Ammon's horn (tissue), 1 donor: ENCODE measurements around the gene CPN1.
A peak's percentile ranks its signal among the peaks of the same experiment; 100 is the strongest.
"Not testable (repeated sequence)": the region's sequence is repeated elsewhere in the genome, so short reads cannot be mapped to it uniquely, and the experiment has no call there.

ENCODE experiments used
- DNase-seq: peaks from one replicate; pipeline ENCODE4 v3.0.0-alpha.2; 2016; ENCODE audit warnings: low spot score

CPN1 gene

DNA sequence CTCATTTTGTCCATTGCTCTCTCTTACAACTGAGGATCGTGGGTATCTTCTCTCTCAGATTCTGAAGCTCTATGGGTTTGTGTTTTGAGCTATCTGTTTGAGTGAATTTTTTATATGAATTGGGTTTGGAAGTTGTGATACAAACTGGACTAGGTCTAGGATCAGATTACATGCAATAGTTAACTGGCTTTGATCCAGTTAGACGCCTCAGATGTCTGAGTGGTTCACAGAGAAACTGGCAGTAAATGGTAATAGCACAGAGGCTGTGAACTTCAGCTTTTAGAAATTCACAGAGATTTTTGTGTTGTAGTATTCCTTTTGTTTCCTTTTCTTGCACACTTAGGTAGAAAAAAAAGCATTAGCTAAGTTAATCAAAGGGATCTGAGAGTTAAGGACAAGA is 59.3 kb downstream of the CPN1 start:
- DNase-seq: no peak

DNA sequence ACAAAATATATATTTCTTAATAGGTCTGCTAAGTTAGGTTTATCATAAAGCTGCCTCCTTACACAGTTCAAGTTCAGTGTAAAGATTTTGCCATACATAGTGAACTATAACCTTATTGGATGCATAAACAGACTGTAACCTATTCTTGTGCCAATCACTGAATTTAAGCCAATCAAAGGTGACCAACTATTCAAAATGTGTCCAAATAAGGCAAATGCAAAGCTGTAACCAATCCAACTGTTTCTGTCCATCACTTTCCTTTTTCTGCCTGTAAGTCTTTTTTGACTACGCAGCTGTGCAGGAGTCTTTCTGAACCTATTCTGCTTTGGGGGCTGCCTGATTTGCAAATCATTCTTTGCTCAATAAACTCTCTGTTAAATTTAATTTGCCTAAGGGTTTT is 60.3 kb downstream of the CPN1 start:
- DNase-seq: no peak

DNA sequence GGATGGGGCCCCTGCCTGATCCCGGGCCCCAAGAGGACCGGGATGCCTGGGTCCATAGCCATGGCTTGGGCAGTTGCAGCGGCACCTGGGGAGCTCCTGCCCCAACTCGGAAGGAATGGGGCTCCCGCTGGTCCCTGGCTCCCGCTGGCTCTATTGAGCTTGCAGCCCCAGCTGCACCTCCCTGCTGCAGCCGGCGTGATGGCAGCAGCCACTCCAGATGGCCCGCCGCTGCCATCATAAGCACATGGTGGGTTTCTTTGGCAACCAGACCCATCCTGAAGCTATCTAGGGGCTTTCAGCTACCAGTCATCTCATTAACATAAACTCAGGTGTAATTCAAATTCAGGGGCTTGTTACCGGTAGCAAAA is 60.8 kb downstream of the CPN1 start:
- DNase-seq: no peak

DNA sequence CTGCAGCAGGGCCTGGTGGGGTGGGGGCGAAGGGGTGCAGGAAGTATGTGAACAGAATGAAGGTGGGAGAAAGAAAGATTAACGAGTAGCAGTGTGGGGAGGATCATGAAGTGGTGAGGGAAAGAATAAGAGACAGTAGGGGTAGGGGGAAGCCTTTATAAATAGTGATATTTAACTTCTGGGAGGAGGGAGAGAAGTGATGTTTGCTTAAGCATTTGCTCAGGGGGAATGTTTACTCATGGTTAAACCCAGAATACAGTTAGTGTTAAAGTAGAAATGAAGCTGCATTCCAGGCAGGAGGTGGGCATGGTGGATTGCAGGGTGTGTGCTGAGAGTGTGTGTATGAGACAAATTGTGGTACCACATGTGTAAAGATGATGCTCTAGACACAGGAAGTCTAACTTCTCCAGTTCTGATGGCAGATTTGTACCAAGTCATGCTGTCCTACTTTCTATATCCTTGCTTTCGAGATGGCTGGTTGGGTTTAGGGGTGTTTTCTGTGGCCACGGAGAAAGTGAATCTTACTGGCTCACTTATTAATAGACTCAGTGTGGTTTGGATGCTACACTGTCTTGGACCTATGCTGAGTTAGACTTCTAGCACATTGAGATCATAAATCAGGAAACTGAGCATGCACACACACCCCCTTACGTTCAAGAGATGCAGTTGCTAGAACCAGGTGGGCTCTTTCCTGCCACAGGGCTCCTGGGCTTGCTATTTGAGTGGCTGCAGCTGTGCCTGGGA is 61.4 kb downstream of the CPN1 start:
- DNase-seq: no peak

DNA sequence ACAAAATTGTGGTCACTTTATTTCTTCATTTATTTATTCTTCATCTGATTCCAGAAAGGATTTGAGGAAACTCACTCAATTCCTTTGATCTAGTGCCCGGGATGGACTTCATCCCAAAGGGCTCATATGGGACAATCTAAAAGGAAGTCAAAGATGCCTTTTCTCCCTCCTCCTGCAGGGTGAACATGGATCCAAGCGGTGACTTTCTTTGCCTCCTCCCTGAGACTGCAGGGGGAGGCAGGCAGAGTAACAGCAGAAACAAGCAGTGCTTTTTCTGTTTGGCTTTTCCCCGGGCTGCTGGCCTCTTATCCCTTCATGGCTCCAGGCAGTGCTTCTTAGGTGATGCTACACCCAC is 61.9 kb downstream of the CPN1 start:
- no peak for DNase-seq

DNA sequence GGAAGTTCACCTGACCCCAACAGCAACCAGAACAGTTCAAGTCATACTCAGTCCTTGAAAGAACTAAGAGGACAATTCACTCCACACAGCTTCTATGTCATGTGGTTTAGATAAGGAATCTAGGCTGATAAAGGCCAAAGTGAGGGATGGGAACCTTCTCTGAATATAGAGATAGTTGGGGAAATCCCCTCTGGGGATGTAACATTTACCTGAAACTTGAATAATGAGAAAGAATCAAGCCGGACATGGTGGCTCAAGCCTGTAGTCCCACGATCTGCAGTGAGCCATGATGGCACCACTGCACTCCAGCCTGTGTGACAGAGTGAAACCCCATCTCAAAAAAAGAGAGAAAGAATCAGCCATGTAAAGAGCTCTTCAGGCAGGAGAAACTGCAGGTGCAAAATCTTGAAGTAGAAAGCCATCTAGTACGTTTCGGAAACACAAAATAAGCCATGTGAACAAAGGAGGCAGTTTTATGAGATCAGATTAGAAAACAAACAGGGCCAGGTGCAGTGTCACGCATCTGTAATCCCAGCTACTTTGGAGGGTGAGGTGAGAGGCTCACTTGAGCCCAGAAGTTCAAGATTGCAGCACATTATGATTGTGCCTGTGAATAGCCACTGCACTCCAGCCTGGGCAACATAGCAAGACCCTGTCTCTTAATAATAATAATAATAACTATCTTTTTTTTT is 67.5 kb downstream of the CPN1 start:
- DNase-seq: no peak

DNA sequence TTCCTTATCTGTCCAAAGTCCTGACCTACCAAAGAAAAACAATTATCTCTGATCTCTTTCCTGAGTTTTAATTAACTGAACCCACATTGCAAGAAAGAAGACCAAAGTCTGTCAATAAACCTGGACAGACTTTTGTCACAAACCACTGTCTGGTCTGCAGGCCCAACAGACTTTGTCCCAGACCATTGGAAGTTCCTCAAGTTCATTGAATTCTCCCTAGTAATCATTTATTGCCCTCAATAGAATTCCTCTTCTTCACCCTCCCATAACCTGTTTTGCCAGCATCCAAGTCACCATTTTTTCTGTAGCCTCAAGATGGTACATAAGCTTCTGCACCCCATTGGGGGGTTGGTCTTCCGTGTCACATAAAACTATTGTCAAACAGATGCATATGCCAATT is 68.0 kb downstream of the CPN1 start:
- no peak for DNase-seq

DNA sequence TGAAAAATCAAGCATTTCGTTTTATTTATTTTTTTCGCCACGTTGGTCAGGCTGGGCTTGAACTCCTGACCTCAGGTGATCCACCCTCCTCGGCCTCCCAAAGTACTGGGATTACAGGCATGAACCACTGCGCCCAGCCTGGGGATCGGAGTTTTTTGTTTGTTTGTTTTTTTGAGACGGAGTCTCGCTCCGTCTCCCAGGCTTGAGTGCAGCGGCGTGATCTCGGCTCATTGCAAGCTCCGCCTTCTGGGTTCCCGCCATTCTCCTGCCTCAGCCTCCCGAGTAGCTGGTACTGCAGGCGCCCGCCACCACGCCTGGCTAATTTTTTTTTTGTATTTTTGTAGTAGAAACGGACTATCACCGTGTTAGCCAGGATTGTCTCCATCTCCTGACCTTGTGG is 69.8 kb downstream of the CPN1 start:
- not testable (repeated sequence) for DNase-seq

DNA sequence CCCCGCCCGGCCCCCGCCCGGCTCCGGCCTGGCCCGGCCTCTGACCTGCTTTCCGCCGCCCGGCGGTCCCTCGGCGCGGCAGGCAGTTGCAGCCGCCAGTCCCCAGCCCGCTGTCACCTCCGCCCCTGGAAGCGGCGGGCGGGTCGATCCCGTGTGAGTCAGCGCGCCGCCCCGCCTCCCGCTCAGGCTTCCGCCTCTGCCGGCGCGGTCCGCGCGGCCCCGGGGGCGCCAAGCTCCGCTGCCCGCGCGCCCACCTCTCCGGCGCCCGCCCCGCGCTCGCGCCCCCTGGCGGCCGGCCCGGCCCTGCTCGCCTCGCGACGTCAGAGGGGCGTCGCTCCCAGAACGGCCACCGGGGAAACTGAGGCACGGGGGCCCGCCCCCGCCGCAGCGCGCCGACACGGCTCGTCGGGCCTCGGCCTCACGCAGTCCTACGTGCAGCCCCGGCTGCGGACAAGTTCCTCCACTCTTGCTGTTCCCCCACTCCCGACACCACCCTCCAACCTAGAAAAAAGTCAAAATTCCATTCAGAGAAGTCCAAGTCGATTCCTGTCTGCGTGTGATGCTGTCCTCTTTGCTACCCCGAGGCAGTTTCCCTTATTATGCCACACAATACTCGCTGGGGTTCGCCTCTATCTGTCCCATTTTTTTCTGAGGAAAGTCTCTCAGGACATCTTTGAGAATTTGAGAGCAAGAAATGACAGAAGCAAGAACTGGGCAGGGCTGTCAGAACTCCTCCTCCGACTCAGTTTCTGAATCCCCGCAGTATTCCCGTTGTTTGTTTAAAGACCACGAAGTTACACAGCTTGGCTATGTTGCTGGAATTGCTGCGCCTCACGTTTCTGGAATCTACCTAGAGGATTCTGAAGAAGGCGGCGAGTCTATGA is 71.6 kb downstream of the CPN1 start, which contains the start of gene DNMBP:
Gene DNMBP (minus strand): TSS at position 155 of the 884 bp plus-strand sequence. CDS start 37,823 bp downstream, outside the sequence.
- peak; percentile 62 for DNase-seq

DNA sequence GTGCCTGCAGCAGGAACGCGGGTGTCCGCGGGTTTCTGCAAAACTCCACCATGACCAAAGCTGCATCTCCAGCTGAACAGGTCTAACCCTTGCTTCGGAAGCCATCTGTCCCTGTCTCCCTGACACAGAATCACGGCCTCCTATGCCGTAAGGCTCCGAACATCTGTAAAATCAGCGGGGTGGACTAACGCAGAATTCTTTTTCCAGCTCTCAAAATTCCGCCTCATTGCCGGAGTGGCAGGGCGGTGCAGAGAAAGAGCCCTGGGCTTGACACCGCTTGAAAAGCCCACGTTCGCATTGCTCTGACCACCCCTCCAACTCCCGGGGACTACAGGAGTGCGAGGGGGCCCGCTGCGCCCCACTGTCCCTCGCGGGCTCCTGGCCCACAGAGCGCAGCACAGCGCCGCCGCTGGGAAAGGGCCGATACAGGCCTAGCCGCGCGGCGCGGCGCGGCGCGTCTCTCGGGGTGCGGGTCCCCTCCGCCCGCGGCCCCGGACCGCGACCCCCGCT is 72.3 kb downstream of the CPN1 start:
- DNase-seq: peak; percentile 60

DNA sequence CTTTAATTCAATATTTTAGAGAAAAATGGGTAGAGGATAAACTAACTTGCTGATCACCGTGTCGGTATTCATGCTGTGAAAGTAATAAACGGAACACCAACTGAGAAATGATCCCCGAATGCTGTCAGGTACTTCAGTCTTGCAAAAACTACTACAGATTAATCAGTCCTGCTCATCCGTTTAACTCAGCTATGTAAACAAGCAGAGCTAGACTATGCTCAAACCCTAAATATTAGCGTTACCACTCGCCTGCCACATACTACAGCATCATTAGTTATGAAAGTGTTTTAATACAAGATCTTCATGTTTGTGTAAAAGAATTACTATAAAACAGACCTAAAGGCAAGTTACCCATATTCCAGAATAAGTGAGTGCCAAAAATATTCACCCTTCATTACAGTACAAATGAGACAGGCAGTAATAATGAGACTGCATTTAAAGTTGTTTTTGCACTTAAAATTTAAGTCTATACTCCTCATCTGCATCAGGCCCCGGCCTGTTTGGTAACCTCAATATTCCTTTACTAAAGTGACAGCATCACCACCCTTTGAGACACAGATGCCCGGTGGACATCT is 72.9 kb downstream of the CPN1 start:
- DNase-seq: no peak

DNA sequence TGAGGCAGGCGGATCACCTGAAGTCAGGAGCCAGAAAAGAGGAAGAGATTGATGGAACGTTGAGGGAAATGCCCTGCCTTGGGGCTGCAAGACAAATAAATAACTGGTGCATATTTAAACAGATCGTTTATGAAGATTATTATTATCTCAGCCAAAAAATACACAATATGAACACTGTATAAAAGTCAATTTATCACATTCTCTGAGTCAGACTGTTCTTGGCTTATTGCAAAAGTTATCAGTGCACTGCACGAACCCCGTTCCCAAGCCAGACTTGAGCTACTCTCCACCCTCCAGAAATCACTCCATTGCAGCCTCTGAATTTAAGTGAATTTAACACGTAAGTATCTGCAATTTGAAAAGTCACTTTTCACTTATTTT is 73.5 kb downstream of the CPN1 start:
- DNase-seq: no peak

DNA sequence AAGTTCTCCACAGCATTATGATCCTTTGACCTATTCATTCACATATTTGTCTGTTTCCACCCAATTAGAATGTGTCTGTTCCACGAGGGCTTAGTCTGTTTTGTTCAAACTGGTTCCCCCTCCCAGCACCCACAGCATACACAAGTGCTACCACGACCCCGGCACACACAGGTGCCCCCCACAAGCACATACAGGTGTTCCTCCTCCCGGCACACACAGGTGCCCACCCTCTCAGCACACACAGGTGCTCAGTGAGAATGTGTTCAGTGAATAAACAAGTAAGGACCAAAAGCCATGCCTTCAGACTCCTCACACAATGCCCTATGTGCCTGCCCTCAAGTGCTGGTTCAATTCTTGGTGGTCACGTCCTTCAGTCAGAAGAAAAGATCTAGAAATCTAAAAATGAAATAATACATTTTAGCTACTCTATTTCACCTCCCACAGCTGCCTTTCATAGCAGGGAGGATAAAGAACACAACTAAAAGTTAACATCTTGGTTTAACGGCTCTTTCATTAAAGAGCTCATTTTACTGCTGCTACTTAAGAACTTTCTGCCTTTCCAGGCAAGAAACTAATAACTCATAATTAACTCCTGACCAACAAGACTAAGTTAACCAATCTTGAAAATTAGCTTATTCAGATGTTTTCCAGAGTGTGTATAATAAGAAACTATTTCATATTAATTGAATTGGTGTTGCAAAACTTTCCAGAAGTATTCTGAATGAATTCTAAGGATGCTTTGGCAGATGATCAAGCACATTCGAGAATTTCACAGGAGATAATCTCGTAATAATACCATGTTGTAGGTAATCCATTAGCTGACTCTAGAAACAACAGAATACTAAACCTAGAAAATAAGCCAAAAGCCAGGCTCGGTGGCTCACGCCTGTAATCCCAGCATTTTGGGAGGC is 74.2 kb downstream of the CPN1 start:
- no peak for DNase-seq

DNA sequence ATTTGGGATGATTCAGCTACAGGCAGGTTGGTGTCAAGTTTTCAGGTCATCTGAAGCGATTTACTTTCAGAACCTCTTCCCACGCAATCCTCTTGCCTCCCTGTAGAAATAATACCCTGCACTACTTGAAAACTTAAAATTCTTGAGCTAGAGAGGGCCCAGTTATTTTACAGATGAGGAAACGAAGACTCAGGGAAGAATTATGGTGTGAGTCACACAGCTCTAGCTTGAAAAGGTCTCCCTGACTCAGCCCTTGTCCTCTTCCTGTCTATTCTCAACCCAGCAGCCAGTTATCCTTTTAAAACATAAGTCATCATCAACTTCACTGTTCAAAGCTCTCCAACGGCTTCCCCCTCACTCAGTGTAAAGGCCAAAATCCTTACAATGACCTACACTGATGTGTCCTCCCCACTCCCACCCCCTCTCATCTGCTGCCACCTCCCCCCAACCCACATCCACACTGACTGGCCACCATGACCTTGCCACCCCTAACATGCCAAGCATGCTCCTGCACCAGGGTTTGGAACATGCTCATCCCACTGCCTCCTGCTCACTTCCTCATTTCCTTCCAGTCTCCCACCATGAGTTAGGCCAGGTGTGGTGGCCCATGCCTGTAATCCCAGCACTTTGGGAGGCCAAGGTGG is 75.3 kb downstream of the CPN1 start:
- DNase-seq: no peak

DNA sequence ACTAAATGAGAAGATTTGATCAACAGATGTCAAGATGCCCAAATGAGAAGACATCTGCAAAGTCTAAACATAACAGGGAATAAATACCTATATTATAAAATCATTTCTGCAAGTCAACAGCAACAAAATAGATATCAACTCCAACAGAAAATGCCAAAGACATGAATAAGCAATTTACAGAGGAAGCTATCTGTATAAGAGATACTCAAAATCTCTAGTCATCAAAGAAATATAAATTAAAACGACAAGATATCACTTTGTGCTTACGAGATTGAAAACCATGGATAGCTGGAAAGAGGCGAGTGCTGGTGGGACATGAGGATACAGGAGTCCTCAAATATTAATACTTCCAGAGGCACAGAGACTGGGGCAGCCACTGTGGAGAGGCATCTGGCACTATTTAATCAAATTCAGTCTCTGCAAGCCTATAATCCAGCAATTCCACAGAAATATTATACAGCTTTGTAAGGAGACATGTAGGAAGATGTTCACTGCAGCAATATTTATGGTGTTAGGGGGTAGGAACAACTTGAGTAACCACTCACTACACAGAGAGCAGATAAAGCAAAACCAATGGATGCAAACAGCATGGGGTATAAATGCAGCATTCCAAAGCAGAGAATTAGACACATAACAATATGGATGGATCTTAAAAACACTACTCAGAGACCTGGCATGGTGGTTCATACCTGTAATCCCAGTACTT is 76.7 kb downstream of the CPN1 start:
- no peak for DNase-seq

DNA sequence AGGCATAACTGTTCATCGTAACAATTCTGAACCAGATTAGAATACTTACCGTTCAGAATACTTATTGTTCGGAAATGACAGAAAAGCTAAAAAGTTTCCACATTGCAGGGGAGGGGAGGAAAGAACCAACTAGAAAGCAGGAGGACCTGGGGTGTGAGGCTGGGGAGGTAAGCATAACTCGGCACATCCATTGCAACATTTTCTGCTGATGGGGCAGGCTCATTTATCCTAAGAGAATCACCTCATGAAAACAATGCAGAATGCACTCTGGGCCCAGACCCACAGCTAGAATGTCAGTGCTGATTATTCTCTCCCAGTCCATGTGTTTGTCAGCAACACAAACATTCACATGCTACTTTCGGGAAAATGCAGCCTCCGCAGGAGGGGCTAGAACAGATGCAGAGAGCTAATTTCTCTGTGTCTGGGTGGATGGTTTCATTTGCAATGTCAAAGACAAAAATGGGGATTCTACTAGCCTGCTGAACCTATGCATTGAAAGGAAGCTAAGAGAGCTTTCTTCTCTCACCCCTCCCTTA is 81.5 kb downstream of the CPN1 start:
- no peak for DNase-seq

DNA sequence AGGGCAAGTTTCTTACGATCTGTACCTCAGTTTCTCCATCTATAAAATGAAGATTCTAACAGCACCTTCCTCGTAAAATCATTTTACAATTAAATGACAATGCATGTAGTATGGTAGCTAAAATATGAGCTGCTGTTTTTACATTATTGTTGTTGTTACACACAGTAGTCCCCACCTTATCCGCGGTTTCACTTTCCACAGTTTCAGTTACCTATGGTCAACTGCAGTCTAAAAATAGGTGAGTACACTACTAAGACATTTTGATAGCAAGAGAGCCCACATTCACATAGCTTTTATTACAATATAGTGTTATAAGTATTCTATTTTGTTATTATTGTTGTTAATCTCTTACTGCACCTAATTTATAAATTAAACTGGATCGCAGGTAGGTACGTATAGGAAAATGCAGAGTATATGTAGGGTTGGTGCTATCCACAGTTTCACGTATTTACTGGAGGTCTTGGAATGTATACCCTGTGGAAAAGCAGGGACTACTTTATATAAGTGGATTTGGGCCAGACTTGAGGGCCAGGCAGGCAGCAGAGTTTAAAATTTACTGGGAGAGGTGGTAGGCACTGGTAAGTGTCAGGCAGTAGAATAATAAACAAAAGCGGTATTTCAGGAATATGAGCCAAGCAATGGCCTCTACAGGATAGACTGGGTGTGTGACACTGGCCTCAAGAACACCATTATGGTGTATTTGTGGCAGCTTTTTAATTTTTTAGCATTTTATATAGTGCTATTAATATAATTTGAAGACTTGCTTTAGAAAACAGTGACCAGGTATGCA is 82.2 kb downstream of the CPN1 start:
- DNase-seq: no peak

DNA sequence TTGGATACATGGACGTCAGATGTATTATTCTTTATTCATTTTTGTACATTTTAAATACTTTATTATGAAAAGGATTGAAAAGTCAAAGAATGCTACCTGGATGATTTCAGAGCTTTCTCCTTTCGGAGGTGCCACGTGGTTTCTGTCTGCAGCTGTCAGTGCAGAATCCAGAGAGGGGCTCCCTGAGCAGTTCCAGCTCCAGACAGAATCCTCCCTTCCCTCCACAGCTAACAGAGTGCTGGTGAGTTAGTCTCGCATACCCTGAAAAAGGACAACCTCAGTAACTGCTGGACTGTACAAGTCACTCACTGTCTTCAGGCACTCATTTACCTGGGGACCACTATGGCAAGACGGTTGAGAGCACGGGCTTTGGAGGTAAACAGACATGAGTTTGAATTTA is 82.8 kb downstream of the CPN1 start:
- DNase-seq: no peak
